ENCODE measurements around the gene LDAH.

The LDAH gene

GRCh38 chr2:20652673-20653575 is 170.0 kb downstream of the LDAH start:
- WGBS (ENCODE audit: insufficient coverage) = 99% methylated on average over 10 of the region's 11 CpGs
- no peak overlapping the region for H3K27ac ChIP-seq (ENCODE audit: insufficient read depth in 1 of 2, low read depth in 1 of 2, low read length in 2 of 2, poor library complexity in 1 of 2, severe bottlenecking in 2 of 2)
- H3K4me3 ChIP-seq (ENCODE audit: control insufficient read depth in 1 of 7, extremely low read depth in 1 of 7, insufficient read depth in 4 of 7, low read depth in 2 of 7, low read length in 6 of 7) = no peak overlapping the region
- no peaks in the 10 kb centered on the region for H3K36me3 ChIP-seq (ENCODE audit: control insufficient read depth in 4 of 4, insufficient read depth in 4 of 4, low read length in 3 of 4)
- ChIA-PET POLR2A (no interaction called here), CTCF (interaction anchor here (0.8 to 4.4 kb wide), 6 partner anchors 9 to 211 kb away, joined by 3 to 48 read pairs (median 3); partner anchors contain the start of gene RHOB)
- DNase-seq = no peak
- peaks cover 2 to 29% (median 19%) of the 10 kb centered on the region in 4 experiments for H3K4me1 ChIP-seq (ENCODE audit: control extremely low read depth in 1 of 4, control insufficient read depth in 4 of 4, insufficient read depth in 4 of 4, low read length in 3 of 4)
- H3K27me3 ChIP-seq (replicated peaks in 2 of 5; ENCODE audit: control insufficient read depth in 4 of 5, insufficient read depth in 5 of 5, low read length in 4 of 5) = no peaks in the 10 kb centered on the region
- H3K9me3 ChIP-seq (ENCODE audit: control extremely low read depth in 1 of 5, control insufficient read depth in 4 of 5, insufficient read depth in 2 of 5, low read depth in 1 of 5, low read length in 4 of 5) = no peaks in the 10 kb centered on the region

GRCh38 chr2:20652141-20652540 is 170.8 kb downstream of the LDAH start:
- Histone ChIP-seq H3K4me3 (ENCODE audit: control insufficient read depth in 1 of 7, extremely low read depth in 1 of 7, insufficient read depth in 4 of 7, low read depth in 2 of 7, low read length in 6 of 7) (no peak overlapping the region), H3K36me3 (ENCODE audit: control insufficient read depth in 4 of 4, insufficient read depth in 4 of 4, low read length in 3 of 4) (no peaks in the 10 kb centered on the region), H3K27me3 (replicated peaks in 2 of 5; ENCODE audit: control insufficient read depth in 4 of 5, insufficient read depth in 5 of 5, low read length in 4 of 5) (no peaks in the 10 kb centered on the region), H3K9me3 (ENCODE audit: control extremely low read depth in 1 of 5, control insufficient read depth in 4 of 5, insufficient read depth in 2 of 5, low read depth in 1 of 5, low read length in 4 of 5) (no peaks in the 10 kb centered on the region), H3K27ac (ENCODE audit: insufficient read depth in 1 of 2, low read depth in 1 of 2, low read length in 2 of 2, poor library complexity in 1 of 2, severe bottlenecking in 2 of 2) (no peak overlapping the region), H3K4me1 (ENCODE audit: control extremely low read depth in 1 of 4, control insufficient read depth in 4 of 4, insufficient read depth in 4 of 4, low read length in 3 of 4) (peaks cover 2 to 29% (median 19%) of the 10 kb centered on the region in 4 experiments)
- DNase-seq = no peak
- whole genome bisulfite sequencing (ENCODE audit: insufficient coverage) = 100% methylated on average over 5 of the region's 7 CpGs
- POLR2A ChIA-PET = no interaction called here
- CTCF ChIA-PET = interaction anchor here (0.8 to 4.4 kb wide), 7 partner anchors 10 to 210 kb away, joined by 3 to 48 read pairs (median 4); partner anchors contain the start of gene RHOB

GRCh38 chr2:20651731-20652099 is 171.2 kb downstream of the LDAH start:
- no CpG with 5 or more reads among the region's 7 CpGs for WGBS (ENCODE audit: insufficient coverage)
- DNase-seq = no peak
- CTCF ChIA-PET = interaction anchor here (0.6 to 4.4 kb wide), 15 partner anchors 10 to 333 kb away, joined by 3 to 48 read pairs (median 4); partner anchors contain the start of genes GDF7 and RHOB
- Histone ChIP-seq H3K9me3 (ENCODE audit: control extremely low read depth in 1 of 5, control insufficient read depth in 4 of 5, insufficient read depth in 2 of 5, low read depth in 1 of 5, low read length in 4 of 5) (no peaks in the 10 kb centered on the region), H3K4me1 (ENCODE audit: control extremely low read depth in 1 of 4, control insufficient read depth in 4 of 4, insufficient read depth in 4 of 4, low read length in 3 of 4) (peaks cover 2 to 29% (median 19%) of the 10 kb centered on the region in 4 experiments), H3K27me3 (replicated peaks in 2 of 5; ENCODE audit: control insufficient read depth in 4 of 5, insufficient read depth in 5 of 5, low read length in 4 of 5) (no peaks in the 10 kb centered on the region), H3K27ac (ENCODE audit: insufficient read depth in 1 of 2, low read depth in 1 of 2, low read length in 2 of 2, poor library complexity in 1 of 2, severe bottlenecking in 2 of 2) (peak overlapping the region in 1 of 2 experiments; percentile 88), H3K36me3 (ENCODE audit: control insufficient read depth in 4 of 4, insufficient read depth in 4 of 4, low read length in 3 of 4) (peaks cover 0 to 1% (median 0%) of the 10 kb centered on the region in 4 experiments), H3K4me3 (ENCODE audit: control insufficient read depth in 1 of 7, extremely low read depth in 1 of 7, insufficient read depth in 4 of 7, low read depth in 2 of 7, low read length in 6 of 7) (peak overlapping the region; percentile 74 to 89 (median 81))
- POLR2A ChIA-PET = interaction anchor here (0.7 to 0.8 kb wide), 2 partner anchors 325 to 600 kb away, joined by 4 read pairs; no protein-coding TSS in a partner anchor

- Histone ChIP-seq H3K9me3 (ENCODE audit: control extremely low read depth in 1 of 5, control insufficient read depth in 4 of 5, insufficient read depth in 2 of 5, low read depth in 1 of 5, low read length in 4 of 5) (no peaks in the 10 kb centered on the region), H3K27ac (ENCODE audit: insufficient read depth in 1 of 2, low read depth in 1 of 2, low read length in 2 of 2, poor library complexity in 1 of 2, severe bottlenecking in 2 of 2) (peak within 1 kb of the TSS; percentile 64 to 88), H3K4me1 (ENCODE audit: control extremely low read depth in 1 of 4, control insufficient read depth in 4 of 4, insufficient read depth in 4 of 4, low read length in 3 of 4) (peaks cover 2 to 29% (median 19%) of the 10 kb centered on the region in 4 experiments), H3K36me3 (ENCODE audit: control insufficient read depth in 4 of 4, insufficient read depth in 4 of 4, low read length in 3 of 4) (peaks cover 0 to 7% (median 0%) of the 10 kb centered on the region in 4 experiments), H3K27me3 (replicated peaks in 2 of 5; ENCODE audit: control insufficient read depth in 4 of 5, insufficient read depth in 5 of 5, low read length in 4 of 5) (no peaks in the 10 kb centered on the region), H3K4me3 (ENCODE audit: control insufficient read depth in 1 of 7, extremely low read depth in 1 of 7, insufficient read depth in 4 of 7, low read depth in 2 of 7, low read length in 6 of 7) (peak within 1 kb of the TSS; percentile 74 to 89 (median 81))
- under 1% methylated on average over 51 of the region's 72 CpGs for WGBS (ENCODE audit: insufficient coverage)
- peak; percentile 83 to 91 (median 91) for DNase-seq
- ChIA-PET CTCF (interaction anchor here (0.6 to 4.4 kb wide), 20 partner anchors 10 to 333 kb away, joined by 3 to 48 read pairs (median 4); partner anchors contain the start of genes GDF7 and RHOB), POLR2A (interaction anchor here (0.7 to 0.8 kb wide), 2 partner anchors 325 to 599 kb away, joined by 4 read pairs; no protein-coding TSS in a partner anchor)
Measured at GRCh38 chr2:20650877-20651730, 171.8 kb downstream of the LDAH start, which contains the start of gene HS1BP3. TSS of gene HS1BP3 (minus strand) at chr2:20651098. CDS start at chr2:20651063, 35 bp downstream.

- Histone ChIP-seq H3K9me3 (ENCODE audit: control extremely low read depth in 1 of 5, control insufficient read depth in 4 of 5, insufficient read depth in 2 of 5, low read depth in 1 of 5, low read length in 4 of 5) (no peaks in the 10 kb centered on the region), H3K4me3 (ENCODE audit: control insufficient read depth in 1 of 7, extremely low read depth in 1 of 7, insufficient read depth in 4 of 7, low read depth in 2 of 7, low read length in 6 of 7) (peak overlapping the region; percentile 74 to 89 (median 81)), H3K4me1 (ENCODE audit: control extremely low read depth in 1 of 4, control insufficient read depth in 4 of 4, insufficient read depth in 4 of 4, low read length in 3 of 4) (peaks cover 2 to 29% (median 19%) of the 10 kb centered on the region in 4 experiments), H3K27me3 (replicated peaks in 2 of 5; ENCODE audit: control insufficient read depth in 4 of 5, insufficient read depth in 5 of 5, low read length in 4 of 5) (no peaks in the 10 kb centered on the region), H3K27ac (ENCODE audit: insufficient read depth in 1 of 2, low read depth in 1 of 2, low read length in 2 of 2, poor library complexity in 1 of 2, severe bottlenecking in 2 of 2) (peak overlapping the region in 1 of 2 experiments; percentile 72), H3K36me3 (ENCODE audit: control insufficient read depth in 4 of 4, insufficient read depth in 4 of 4, low read length in 3 of 4) (peaks cover 0 to 13% (median 1%) of the 10 kb centered on the region in 4 experiments)
- CTCF ChIA-PET = interaction anchor here (0.9 to 4.4 kb wide), 9 partner anchors 9 to 292 kb away, joined by 3 to 48 read pairs (median 4); no protein-coding TSS in a partner anchor
- DNase-seq = peak; percentile 34 to 69 (median 55)
- 11% methylated on average over 17 of the region's 19 CpGs for WGBS (ENCODE audit: insufficient coverage)
- POLR2A ChIA-PET = interaction anchor here (1.9 kb wide), 1 partner anchor 204 kb away, joined by 8 read pairs; the partner anchor contains the start of gene RHOB
Measured at GRCh38 chr2:20650393-20650876, 172.5 kb downstream of the LDAH start.

GRCh38 chr2:20649976-20650375 is 172.9 kb downstream of the LDAH start:
- H3K36me3 ChIP-seq (ENCODE audit: control insufficient read depth in 4 of 4, insufficient read depth in 4 of 4, low read length in 3 of 4) = peaks cover 0 to 17% (median 4%) of the 10 kb centered on the region in 4 experiments

More at GRCh38 chr2:20649976-20650375, 172.9 kb downstream of the LDAH start:
- no peak for DNase-seq
- Histone ChIP-seq H3K27me3 (replicated peaks in 2 of 5; ENCODE audit: control insufficient read depth in 4 of 5, insufficient read depth in 5 of 5, low read length in 4 of 5) (no peaks in the 10 kb centered on the region), H3K4me1 (ENCODE audit: control extremely low read depth in 1 of 4, control insufficient read depth in 4 of 4, insufficient read depth in 4 of 4, low read length in 3 of 4) (peaks cover 2 to 29% (median 19%) of the 10 kb centered on the region in 4 experiments), H3K9me3 (ENCODE audit: control extremely low read depth in 1 of 5, control insufficient read depth in 4 of 5, insufficient read depth in 2 of 5, low read depth in 1 of 5, low read length in 4 of 5) (no peaks in the 10 kb centered on the region), H3K4me3 (ENCODE audit: control insufficient read depth in 1 of 7, extremely low read depth in 1 of 7, insufficient read depth in 4 of 7, low read depth in 2 of 7, low read length in 6 of 7) (peak overlapping the region in 6 of 7 experiments; percentile 76 to 89 (median 82)), H3K27ac (ENCODE audit: insufficient read depth in 1 of 2, low read depth in 1 of 2, low read length in 2 of 2, poor library complexity in 1 of 2, severe bottlenecking in 2 of 2) (peak overlapping the region in 1 of 2 experiments; percentile 72)
- ChIA-PET CTCF (interaction anchor here (0.9 to 4.4 kb wide), 8 partner anchors 9 to 291 kb away, joined by 3 to 48 read pairs (median 4); no protein-coding TSS in a partner anchor), POLR2A (interaction anchor here (1.9 kb wide), 1 partner anchor 203 kb away, joined by 8 read pairs; the partner anchor contains the start of gene RHOB)
- WGBS (ENCODE audit: insufficient coverage) = 87% methylated on average over 6 of the region's 7 CpGs
